ENCODE results near the gene FATE1.

FATE1 gene

DNA sequence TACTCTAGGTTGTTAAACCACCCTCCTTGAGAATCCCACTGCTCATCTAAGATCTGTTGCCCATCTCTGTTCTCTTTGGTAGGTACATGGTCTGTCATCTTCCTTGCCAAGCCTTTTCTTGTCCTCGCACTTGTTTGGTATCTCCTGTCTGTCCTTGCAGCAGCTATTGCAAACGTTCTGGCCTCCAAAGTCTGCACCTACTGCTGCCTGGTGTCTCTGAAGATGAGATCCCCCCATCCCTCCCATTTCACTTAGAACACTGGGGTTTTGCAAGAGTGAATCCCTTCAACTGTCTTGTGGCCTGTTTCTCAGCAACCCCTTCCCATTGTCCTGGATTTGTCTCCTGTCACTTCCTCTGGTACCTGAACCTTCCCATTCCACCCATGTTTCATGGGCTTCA lies 19.4 kb downstream of the FATE1 start:
- TF ChIP-seq, protein P1, sequence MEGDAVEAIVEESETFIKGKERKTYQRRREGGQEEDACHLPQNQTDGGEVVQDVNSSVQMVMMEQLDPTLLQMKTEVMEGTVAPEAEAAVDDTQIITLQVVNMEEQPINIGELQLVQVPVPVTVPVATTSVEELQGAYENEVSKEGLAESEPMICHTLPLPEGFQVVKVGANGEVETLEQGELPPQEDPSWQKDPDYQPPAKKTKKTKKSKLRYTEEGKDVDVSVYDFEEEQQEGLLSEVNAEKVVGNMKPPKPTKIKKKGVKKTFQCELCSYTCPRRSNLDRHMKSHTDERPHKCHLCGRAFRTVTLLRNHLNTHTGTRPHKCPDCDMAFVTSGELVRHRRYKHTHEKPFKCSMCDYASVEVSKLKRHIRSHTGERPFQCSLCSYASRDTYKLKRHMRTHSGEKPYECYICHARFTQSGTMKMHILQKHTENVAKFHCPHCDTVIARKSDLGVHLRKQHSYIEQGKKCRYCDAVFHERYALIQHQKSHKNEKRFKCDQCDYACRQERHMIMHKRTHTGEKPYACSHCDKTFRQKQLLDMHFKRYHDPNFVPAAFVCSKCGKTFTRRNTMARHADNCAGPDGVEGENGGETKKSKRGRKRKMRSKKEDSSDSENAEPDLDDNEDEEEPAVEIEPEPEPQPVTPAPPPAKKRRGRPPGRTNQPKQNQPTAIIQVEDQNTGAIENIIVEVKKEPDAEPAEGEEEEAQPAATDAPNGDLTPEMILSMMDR (IDR thresholded peaks at IDR 0.05; ENCODE audit: borderline replicate concordance, control extremely low read depth, extremely low read depth, insufficient read depth, missing control alignments) = no peak
- in situ Hi-C loops (cut with MboI; ENCODE audit: low sequenced_read_pairs, unreplicated experiment) = no loop called here
- no peak for DNase-seq (ENCODE audit: low spot score)

DNA sequence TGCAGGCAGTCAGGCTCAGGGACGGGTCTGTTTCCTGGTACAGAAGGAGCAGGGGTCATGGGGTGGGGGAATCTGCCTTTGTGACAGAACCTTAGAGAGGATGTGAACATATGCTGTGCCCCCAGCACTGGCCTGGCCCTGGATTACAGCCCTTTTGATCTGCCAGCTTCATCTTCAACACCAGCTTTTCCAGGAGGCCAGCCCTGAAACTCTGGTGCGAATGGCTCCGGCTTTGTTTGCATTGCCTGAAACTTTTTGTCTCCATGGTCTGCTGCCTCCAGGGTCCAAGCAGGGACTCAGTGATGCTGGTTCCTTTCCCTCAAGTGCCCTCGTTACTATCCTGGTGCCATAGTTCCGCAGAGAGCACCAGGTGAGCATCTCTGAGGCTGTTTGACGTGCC lies 20.9 kb downstream of the FATE1 start:
- TF ChIP-seq, protein P1 (IDR thresholded peaks at IDR 0.05; ENCODE audit: borderline replicate concordance, control extremely low read depth, extremely low read depth, insufficient read depth, missing control alignments) = no peak
- in situ Hi-C loops (cut with MboI; ENCODE audit: low sequenced_read_pairs, unreplicated experiment) = no loop called here
- DNase-seq (ENCODE audit: low spot score) = no peak

DNA sequence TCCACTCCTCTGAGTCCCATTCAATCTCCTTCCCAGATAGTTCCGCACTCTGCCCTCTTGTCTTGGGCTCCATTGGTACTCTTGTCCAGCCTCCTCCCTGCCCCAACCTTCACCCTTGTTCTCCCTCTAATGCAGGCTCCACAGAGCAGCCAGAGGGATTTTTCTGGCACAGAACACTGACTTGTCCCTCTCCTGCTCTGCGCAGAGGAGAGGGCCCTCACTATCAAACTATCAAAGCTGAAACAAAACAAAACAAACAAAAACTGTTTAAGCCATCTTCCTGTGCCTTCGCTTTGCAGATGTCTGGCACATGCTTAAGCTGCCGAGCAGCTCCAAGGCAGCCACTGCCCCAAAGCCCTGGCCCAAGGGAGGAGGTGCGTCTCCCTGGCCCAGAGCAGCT lies 21.7 kb downstream of the FATE1 start:
- TF ChIP-seq, protein P1 (IDR thresholded peaks at IDR 0.05; ENCODE audit: borderline replicate concordance, control extremely low read depth, extremely low read depth, insufficient read depth, missing control alignments) = no peak
- no peak for DNase-seq (ENCODE audit: low spot score)
- in situ Hi-C loops (cut with MboI; ENCODE audit: low sequenced_read_pairs, unreplicated experiment) = no loop called here

DNA sequence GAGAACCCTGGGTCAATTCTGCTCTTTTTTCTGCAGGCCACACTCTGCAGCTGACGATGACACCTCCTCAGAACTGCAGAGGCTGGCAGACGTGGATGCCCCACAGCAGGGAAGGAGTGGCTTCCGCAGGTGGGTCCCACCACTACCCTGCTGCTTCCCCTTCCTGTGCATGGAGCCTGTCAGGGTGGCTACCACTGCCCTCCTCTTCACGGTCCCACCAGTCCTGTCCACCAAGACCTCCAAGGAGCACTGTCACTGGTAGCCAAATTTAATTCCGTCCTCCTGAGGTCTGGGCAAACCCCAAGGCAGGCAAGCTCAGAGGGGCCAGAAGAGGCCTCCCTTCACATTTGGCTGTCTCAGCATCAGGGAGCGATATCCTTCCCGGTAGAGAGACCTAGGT lies 22.9 kb downstream of the FATE1 start:
- in situ Hi-C loops (cut with MboI; ENCODE audit: low sequenced_read_pairs, unreplicated experiment) = no loop called here
- TF ChIP-seq, protein P1 (IDR thresholded peaks at IDR 0.05; ENCODE audit: borderline replicate concordance, control extremely low read depth, extremely low read depth, insufficient read depth, missing control alignments) = no peak
- no peak for DNase-seq (ENCODE audit: low spot score)

DNA sequence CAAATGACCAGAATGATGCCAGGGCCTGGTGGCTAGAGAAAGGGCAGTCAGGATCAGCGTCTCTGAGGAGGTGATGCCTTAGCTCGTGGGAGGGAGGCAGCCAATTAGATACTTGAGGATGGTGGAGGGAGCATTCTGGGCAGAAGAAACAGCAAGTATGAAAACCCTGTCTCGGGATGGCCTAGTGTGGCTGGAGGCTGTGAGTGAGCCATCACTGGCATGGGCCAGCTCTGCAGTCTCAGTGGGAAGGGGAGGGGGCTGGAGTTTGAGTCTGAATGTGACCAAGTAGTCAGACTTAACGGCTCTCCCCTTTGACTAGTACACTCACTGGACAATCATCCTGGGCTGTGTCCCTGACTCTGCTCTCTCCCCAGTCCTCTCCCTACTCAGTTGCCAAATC lies 25.8 kb downstream of the FATE1 start:
- DNase-seq (ENCODE audit: low spot score) = no peak
- TF ChIP-seq, protein P1 (IDR thresholded peaks at IDR 0.05; ENCODE audit: borderline replicate concordance, control extremely low read depth, extremely low read depth, insufficient read depth, missing control alignments) = no peak
- in situ Hi-C loops (cut with MboI; ENCODE audit: low sequenced_read_pairs, unreplicated experiment) = no loop called here

DNA sequence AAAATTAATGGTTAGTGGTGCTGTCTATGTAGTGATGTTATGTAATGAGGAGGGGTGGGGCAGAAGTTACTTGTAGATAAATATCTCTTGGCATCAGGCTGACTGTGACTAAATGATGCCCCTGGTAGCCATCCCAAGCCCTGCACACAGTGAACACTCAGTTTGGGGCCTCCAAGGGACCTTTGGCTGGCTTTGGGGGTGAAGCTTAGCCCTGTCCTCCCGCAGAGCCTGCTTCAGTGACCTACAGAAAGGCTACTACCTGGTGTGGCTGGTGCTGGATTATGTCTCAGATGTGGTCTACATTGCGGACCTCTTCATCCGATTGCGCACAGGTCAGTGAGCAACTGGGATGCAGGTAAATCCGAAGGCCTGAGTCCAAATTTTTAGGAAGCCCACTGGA lies 26.5 kb downstream of the FATE1 start:
- no peak for DNase-seq (ENCODE audit: low spot score)
- in situ Hi-C loops (cut with MboI; ENCODE audit: low sequenced_read_pairs, unreplicated experiment) = no loop called here
- TF ChIP-seq, protein P1 (IDR thresholded peaks at IDR 0.05; ENCODE audit: borderline replicate concordance, control extremely low read depth, extremely low read depth, insufficient read depth, missing control alignments) = no peak

Data from GM13976 (cell line).